ENCODE measurements around the gene TRABD2B. TPM values are rescaled to one million over a fixed set of nuclear protein-coding genes. Genes with fewer than 3 reads are reported as not detected.

Gene TRABD2B
- total RNA-seq, 1 experiment from 2014 or later: 0.36 TPM

DNA sequence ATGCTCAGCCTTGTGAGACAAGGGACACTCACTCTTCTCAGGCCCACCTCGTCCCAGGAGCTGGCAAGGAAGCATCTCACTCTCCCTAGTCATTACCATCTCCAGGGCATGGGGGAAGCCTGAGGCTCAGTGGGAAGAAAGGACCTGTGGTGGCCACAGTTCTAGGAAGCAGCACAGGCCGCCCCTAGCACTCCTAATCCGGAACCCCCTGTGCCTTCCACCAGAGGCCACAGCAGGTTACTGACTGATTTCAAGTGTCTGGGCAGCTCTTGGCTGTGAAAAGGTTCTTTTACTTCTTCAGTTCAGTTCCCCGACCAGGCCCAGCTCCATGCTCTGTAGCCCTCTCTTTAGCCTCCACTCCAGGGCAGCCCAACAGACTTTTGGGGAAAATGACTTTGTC lies 84.4 kb downstream of the TRABD2B start:
- no peak overlapping the region for H3K4me3 ChIP-seq (ENCODE audit: low read depth, low read length)
- Mint-ChIP-seq H3K9me3 (ENCODE audit: unreplicated experiment) (no peaks in the 10 kb centered on the region), H3K27ac (ENCODE audit: unreplicated experiment) (no peak overlapping the region), H3K36me3 (ENCODE audit: insufficient read depth, unreplicated experiment) (no peaks in the 10 kb centered on the region), H3K27me3 (ENCODE audit: insufficient read depth, unreplicated experiment) (no peaks in the 10 kb centered on the region), H3K4me3 (ENCODE audit: unreplicated experiment) (no peak overlapping the region), H3K4me1 (ENCODE audit: low read depth, unreplicated experiment) (peaks cover 7% of the 10 kb centered on the region)
- H3K36me3 ChIP-seq (ENCODE audit: control insufficient read depth, insufficient read depth, low read length): no peaks in the 10 kb centered on the region
- BruUV-seq (replicated peaks): no TSS peak
- no peak for DNase-seq
- peaks cover 12% of the 10 kb centered on the region for H3K4me1 ChIP-seq
- TF ChIP-seq, protein P1, sequence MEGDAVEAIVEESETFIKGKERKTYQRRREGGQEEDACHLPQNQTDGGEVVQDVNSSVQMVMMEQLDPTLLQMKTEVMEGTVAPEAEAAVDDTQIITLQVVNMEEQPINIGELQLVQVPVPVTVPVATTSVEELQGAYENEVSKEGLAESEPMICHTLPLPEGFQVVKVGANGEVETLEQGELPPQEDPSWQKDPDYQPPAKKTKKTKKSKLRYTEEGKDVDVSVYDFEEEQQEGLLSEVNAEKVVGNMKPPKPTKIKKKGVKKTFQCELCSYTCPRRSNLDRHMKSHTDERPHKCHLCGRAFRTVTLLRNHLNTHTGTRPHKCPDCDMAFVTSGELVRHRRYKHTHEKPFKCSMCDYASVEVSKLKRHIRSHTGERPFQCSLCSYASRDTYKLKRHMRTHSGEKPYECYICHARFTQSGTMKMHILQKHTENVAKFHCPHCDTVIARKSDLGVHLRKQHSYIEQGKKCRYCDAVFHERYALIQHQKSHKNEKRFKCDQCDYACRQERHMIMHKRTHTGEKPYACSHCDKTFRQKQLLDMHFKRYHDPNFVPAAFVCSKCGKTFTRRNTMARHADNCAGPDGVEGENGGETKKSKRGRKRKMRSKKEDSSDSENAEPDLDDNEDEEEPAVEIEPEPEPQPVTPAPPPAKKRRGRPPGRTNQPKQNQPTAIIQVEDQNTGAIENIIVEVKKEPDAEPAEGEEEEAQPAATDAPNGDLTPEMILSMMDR (IDR thresholded peaks at IDR 0.05; ENCODE audit: insufficient read depth in 1 of 2, low read depth in 1 of 2, low read length in 1 of 2, severe bottlenecking in 1 of 2, unreplicated experiment in 1 of 2): no peak
- no peaks in the 10 kb centered on the region for H3K9me3 ChIP-seq
- intact Hi-C loops (cut with micrococcal nuclease; ENCODE audit: unreplicated experiment): no loop called here
- H3K27me3 ChIP-seq (replicated peaks; ENCODE audit: control insufficient read depth, insufficient read depth, low read length): no peaks in the 10 kb centered on the region
- CTCF ChIA-PET: no interaction called here
- POLR2A ChIA-PET: no interaction called here

DNA sequence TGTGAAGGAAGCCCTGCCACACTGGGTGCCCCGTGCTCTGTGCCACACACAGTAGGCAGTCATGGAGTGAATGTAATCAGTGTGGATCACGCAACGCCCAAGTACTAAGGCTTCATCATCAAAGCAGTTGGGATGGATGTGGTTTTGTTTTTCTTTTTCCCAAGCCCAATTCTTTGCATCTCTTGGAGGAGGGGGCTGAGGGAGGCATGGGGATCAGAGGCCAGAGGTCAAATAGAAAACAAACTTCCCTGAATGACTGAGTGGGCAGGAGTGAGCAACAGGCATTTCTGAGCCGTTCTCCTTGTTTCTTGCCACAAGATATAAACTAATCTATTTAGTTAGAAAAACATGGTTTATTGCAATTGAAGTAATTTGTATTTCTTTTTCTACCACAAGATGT lies 85.3 kb downstream of the TRABD2B start:
- peaks cover 12% of the 10 kb centered on the region for H3K4me1 ChIP-seq
- TF ChIP-seq, protein P1 (IDR thresholded peaks at IDR 0.05; ENCODE audit: insufficient read depth in 1 of 2, low read depth in 1 of 2, low read length in 1 of 2, severe bottlenecking in 1 of 2, unreplicated experiment in 1 of 2): no peak
- no peaks in the 10 kb centered on the region for H3K36me3 Mint-ChIP-seq (ENCODE audit: insufficient read depth, unreplicated experiment)
- DNase-seq: no peak
- H3K36me3 ChIP-seq (ENCODE audit: control insufficient read depth, insufficient read depth, low read length): no peaks in the 10 kb centered on the region
- intact Hi-C loops (cut with micrococcal nuclease; ENCODE audit: unreplicated experiment): no loop called here
- no peaks in the 10 kb centered on the region for H3K9me3 Mint-ChIP-seq (ENCODE audit: unreplicated experiment)
- peaks cover 7% of the 10 kb centered on the region for H3K4me1 Mint-ChIP-seq (ENCODE audit: low read depth, unreplicated experiment)
- H3K9me3 ChIP-seq: no peaks in the 10 kb centered on the region
- ChIA-PET POLR2A (no interaction called here), CTCF (no interaction called here)
- no peaks in the 10 kb centered on the region for H3K27me3 Mint-ChIP-seq (ENCODE audit: insufficient read depth, unreplicated experiment)
- H3K4me3 Mint-ChIP-seq (ENCODE audit: unreplicated experiment): no peak overlapping the region
- no peaks in the 10 kb centered on the region for H3K27me3 ChIP-seq (replicated peaks; ENCODE audit: control insufficient read depth, insufficient read depth, low read length)
- no peak overlapping the region for H3K4me3 ChIP-seq (ENCODE audit: low read depth, low read length)
- no TSS peak for BruUV-seq (replicated peaks)
- H3K27ac Mint-ChIP-seq (ENCODE audit: unreplicated experiment): no peak overlapping the region

DNA sequence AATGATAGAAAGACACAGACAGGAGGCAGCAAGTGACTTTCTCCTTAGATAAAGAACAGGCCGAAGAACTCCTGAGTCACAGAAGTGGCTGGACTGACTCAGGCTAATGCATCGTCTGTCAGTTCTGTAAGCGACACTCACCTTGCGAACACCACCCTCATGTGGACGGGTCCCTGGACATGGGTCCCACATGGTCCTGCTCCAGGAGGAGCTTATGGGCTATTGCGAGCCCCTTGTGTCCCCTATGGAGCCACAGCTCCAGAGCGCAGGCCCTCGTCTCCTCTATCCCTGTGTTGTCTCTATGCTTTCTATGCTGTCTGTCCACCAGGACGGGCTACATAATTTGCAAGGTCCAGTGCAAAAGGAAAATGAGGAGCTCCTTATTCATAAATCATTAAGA lies 85.8 kb downstream of the TRABD2B start:
- intact Hi-C loops (cut with micrococcal nuclease; ENCODE audit: unreplicated experiment): no loop called here
- TF ChIP-seq, protein P1 (IDR thresholded peaks at IDR 0.05; ENCODE audit: insufficient read depth in 1 of 2, low read depth in 1 of 2, low read length in 1 of 2, severe bottlenecking in 1 of 2, unreplicated experiment in 1 of 2): no peak

More for the DNA sequence above, 85.8 kb downstream of the TRABD2B start:
- Histone ChIP-seq H3K4me1 (peaks cover 12% of the 10 kb centered on the region), H3K9me3 (no peaks in the 10 kb centered on the region), H3K27me3 (replicated peaks; ENCODE audit: control insufficient read depth, insufficient read depth, low read length) (no peaks in the 10 kb centered on the region), H3K36me3 (ENCODE audit: control insufficient read depth, insufficient read depth, low read length) (no peaks in the 10 kb centered on the region), H3K4me3 (ENCODE audit: low read depth, low read length) (no peak overlapping the region)
- Mint-ChIP-seq H3K27ac (ENCODE audit: unreplicated experiment) (no peak overlapping the region), H3K9me3 (ENCODE audit: unreplicated experiment) (no peaks in the 10 kb centered on the region), H3K4me3 (ENCODE audit: unreplicated experiment) (no peak overlapping the region), H3K27me3 (ENCODE audit: insufficient read depth, unreplicated experiment) (no peaks in the 10 kb centered on the region), H3K4me1 (ENCODE audit: low read depth, unreplicated experiment) (peaks cover 7% of the 10 kb centered on the region), H3K36me3 (ENCODE audit: insufficient read depth, unreplicated experiment) (no peaks in the 10 kb centered on the region)
- BruUV-seq (replicated peaks): no TSS peak
- ChIA-PET CTCF (no interaction called here), POLR2A (no interaction called here)
- DNase-seq: no peak
